Small intestine (tissue), 7 donors: Measurements from ENCODE around the gene PARD3. TPM values are rescaled to one million over a fixed set of nuclear protein-coding genes. Genes with fewer than 3 reads are reported as not detected.

Source experiments
- DNase-seq, 2 donors: peaks; one replicate each; pipeline versions ENCODE4 v3.0.0 to v3.0.0-alpha.2; 2013
- FAIRE-seq: peaks from 2 replicates; lab custom pipeline; 2012; peaks lifted over from hg19 to GRCh38; lab: Jason Lieb, UNC
- H3K27ac ChIP-seq, 3 donors: one replicate each; pipeline ENCODE4 v1.5.1; 2013; ENCODE audit warnings: low read length in 2 of 3, mild to moderate bottlenecking in 2 of 3, control low read depth in 1 of 3, inconsistent platforms in 1 of 3, low read depth in 1 of 3, moderate library complexity in 1 of 3
- H3K27me3 ChIP-seq, 3 donors: one replicate each; pipeline ENCODE4 v1.6.1; 2013; ENCODE audit warnings: low read length in 3 of 3, inconsistent platforms in 1 of 3; ENCODE audit not compliant: control insufficient read depth in 3 of 3, insufficient read depth in 3 of 3
- H3K36me3 ChIP-seq, 3 donors: one replicate each; pipeline ENCODE4 v1.6.1; 2013; ENCODE audit warnings: low read length in 3 of 3, inconsistent platforms in 1 of 3, low read depth in 1 of 3, mild to moderate bottlenecking in 1 of 3, moderate library complexity in 1 of 3; ENCODE audit not compliant: control insufficient read depth in 3 of 3, insufficient read depth in 2 of 3
- H3K4me1 ChIP-seq, 3 donors: one replicate each; pipeline ENCODE4 v1.6.1; 2013; ENCODE audit warnings: low read length in 2 of 3, inconsistent platforms in 1 of 3, low read depth in 1 of 3, mild to moderate bottlenecking in 1 of 3, moderate library complexity in 1 of 3; ENCODE audit not compliant: control insufficient read depth in 3 of 3, insufficient read depth in 2 of 3
- H3K4me3 ChIP-seq, 3 donors: one replicate each; pipeline ENCODE4 v1.5.1; 2013; ENCODE audit warnings: low read length in 3 of 3, control low read depth in 1 of 3, inconsistent platforms in 1 of 3, low read depth in 1 of 3, mild to moderate bottlenecking in 1 of 3, moderate library complexity in 1 of 3
- H3K9me3 ChIP-seq, 2 donors: one replicate each; pipeline ENCODE4 v1.6.1; 2013; ENCODE audit warnings: low read depth in 1 of 2, low read length in 1 of 2; ENCODE audit not compliant: control insufficient read depth in 2 of 2, insufficient read depth in 1 of 2
- WGBS, 3 donors: extraction: QIAGEN DNeasy Blood & Tissue Kit; methylation state at CpG; one replicate each; pipeline ENCODE4 v1.1.7; 2013; 5-methylcytosine and 5-hydroxymethylcytosine counted together
- polyA plus RNA-seq, 4 donors: library from polyadenylated mRNA; stranded (reverse) in 3 of 4; unstranded in 1 of 4; fragments of 200-250 nt in 3 of 4; fragments of 120-200 nt in 1 of 4; gene quantifications; one replicate each; pipeline versions ENCODE4 v1.2.1 to v1.2.3, GENCODE V29; 2013
- donor health status: healthy with polysubstance abuse.
- donor health status: control.
- donor health status: control.
- donor health status: Bipolar disorder and iron deficiency.
- donor health status: healthy.

Gene PARD3
- polyA plus RNA-seq, 4 donors: 14.3 to 24.3 (median 15.5) TPM

DNA sequence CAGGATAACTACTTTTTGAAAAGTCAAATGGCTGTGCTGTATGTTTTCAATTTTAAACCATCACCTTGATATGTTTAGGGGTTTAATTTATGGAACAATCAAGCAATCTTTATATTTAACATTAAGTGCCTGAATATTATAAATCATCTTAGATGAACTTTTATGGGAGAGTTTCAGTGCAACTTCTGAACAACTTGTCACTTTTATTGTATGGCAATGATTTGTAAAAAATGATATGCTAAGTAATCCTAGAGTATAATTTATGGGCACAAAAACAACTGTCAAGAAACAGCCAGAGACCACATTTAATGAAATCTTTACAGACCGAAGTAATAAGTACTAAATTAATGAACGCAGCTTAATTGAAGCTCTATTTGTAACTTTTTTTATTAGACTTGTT is 498.9 kb downstream of the PARD3 start:
- Histone ChIP-seq H3K27ac (no peak overlapping the region), H3K27me3 (no peaks in the 10 kb centered on the region), H3K9me3 (no peaks in the 10 kb centered on the region), H3K36me3 (peaks cover 0 to 3% (median 0%) of the 10 kb centered on the region in 3 donors), H3K4me1 (peaks cover 1 to 9% (median 8%) of the 10 kb centered on the region in 3 donors), H3K4me3 (no peak overlapping the region)
- FAIRE-seq: no peak
- no peak for DNase-seq
- WGBS, 3 donors: 91 to 94% (median 91%) methylated on average over 2 of the region's 2 CpGs

DNA sequence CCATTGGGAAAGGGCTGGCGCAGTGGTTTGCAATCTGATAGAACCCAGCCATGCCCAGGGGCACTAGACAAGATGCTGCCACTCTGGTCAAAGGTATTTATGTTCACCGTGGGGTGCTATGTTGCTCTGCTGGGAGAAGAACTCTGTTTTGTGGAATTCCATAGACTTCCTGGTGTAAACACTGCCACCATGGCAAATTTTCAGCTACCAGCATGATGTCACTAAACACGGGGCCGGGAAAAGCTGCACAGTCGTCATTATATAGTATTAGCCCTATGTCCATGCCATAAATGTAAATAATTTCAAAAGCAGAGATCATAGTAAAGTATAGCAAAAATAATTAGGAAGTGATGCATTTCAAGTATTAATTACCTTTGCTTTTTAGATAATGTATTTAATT is 500.6 kb downstream of the PARD3 start:
- peaks cover 0 to 3% (median 3%) of the 10 kb centered on the region in 3 donors for H3K4me1 ChIP-seq
- no peaks in the 10 kb centered on the region for H3K9me3 ChIP-seq
- peaks cover 0 to 3% (median 0%) of the 10 kb centered on the region in 3 donors for H3K36me3 ChIP-seq
- FAIRE-seq (no peak), DNase-seq (no peak)
- no peak overlapping the region for H3K4me3 ChIP-seq
- no peaks in the 10 kb centered on the region for H3K27me3 ChIP-seq
- 94 to 97% (median 96%) methylated on average over 5 of the region's 5 CpGs for WGBS, 3 donors
- no peak overlapping the region for H3K27ac ChIP-seq

DNA sequence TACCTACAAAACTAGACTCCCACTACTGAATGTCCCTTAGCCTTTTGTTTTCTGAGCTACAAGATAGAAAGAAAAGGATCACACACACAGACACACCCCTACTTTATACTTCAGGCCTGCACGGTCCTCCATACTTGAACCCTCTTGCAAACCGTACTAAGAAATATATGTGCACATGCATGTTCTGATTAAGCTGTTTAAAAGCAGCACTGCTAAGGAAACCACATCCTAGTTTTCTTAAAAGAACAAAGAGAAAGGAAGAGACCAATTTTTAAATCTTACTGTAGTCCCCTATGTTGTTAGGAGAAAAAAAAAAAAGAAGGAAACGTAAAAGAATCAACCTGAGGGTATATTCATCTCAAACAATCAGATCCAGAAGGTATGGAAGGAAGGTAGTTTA is 501.2 kb downstream of the PARD3 start:
- WGBS, 3 donors: 64 to 72% (median 68%) methylated on average over 3 of the region's 3 CpGs
- no peaks in the 10 kb centered on the region for H3K4me1 ChIP-seq
- no peaks in the 10 kb centered on the region for H3K9me3 ChIP-seq
- no peak overlapping the region for H3K4me3 ChIP-seq
- H3K27ac ChIP-seq: no peak overlapping the region
- FAIRE-seq: no peak
- no peak for DNase-seq
- H3K27me3 ChIP-seq: no peaks in the 10 kb centered on the region
- H3K36me3 ChIP-seq: peaks cover 0 to 6% (median 0%) of the 10 kb centered on the region in 3 donors

DNA sequence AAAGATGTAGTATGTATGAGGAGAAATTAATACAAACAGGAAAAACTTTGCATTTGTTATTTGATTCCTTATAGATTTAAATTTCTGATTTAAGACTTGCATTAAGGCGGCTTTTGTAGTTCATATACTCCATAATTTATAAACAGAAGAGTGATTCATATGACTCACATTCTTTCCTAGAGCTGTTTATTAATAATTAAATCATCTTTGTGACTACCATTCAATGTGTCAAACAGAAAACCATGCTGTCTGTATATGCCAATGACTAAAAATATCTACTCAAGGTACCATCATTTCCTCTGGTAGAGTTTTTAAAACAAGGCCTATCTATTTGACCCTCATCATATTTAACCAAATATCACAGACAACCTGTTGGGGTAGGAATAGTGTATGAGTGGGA is 501.7 kb downstream of the PARD3 start:
- Histone ChIP-seq H3K27me3 (no peaks in the 10 kb centered on the region), H3K4me3 (no peak overlapping the region), H3K27ac (no peak overlapping the region), H3K4me1 (no peaks in the 10 kb centered on the region), H3K9me3 (no peaks in the 10 kb centered on the region), H3K36me3 (peaks cover 0 to 7% (median 0%) of the 10 kb centered on the region in 3 donors)
- WGBS, 3 donors: 90 to 94% (median 91%) methylated on average over 1 of the region's 1 CpG
- DNase-seq (no peak), FAIRE-seq (no peak)

DNA sequence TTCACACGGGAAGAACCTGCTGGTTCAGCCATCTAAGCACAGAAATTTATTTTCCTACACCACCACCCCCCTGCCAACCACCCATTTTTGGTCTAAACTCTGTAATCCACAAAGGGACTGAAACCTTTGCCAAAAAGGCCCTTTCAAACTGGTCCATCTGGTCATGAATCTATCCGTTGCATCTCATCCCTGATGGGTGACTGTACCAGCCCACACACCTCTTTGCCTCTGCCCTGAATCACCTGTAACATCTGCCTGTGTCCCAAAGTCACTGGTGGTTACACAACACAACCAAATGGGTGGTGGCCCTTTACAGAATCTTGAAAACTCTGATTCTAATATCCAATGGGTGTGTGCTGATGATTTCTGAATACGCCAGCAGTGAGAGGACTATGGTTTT is 503.4 kb downstream of the PARD3 start:
- 91 to 94% (median 93%) methylated on average over 3 of the region's 3 CpGs for WGBS, 3 donors
- no peak overlapping the region for H3K4me3 ChIP-seq
- no peaks in the 10 kb centered on the region for H3K27me3 ChIP-seq
- no peaks in the 10 kb centered on the region for H3K9me3 ChIP-seq
- H3K4me1 ChIP-seq: no peaks in the 10 kb centered on the region
- peaks cover 0 to 16% (median 0%) of the 10 kb centered on the region in 3 donors for H3K36me3 ChIP-seq
- no peak overlapping the region for H3K27ac ChIP-seq
- FAIRE-seq (no peak), DNase-seq (no peak)

DNA sequence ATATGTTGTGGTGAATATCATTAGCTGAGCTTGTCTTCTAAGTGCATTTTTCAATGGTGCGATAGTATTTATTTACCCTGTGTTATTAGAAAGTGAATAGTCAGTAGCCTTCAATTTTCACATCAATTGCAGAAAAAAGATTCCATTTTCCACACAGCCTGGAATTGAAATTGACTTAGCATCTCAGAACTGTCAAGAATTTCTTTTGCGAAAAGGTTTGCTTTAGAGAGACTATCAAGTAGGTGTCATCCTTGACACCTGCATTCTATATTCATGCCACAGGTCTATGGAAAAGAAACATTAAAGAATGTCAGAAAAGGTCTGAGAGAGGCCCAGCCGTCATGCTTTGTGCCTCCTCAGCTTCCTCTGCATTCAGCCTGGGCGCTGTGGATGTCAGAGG is 504.9 kb downstream of the PARD3 start:
- no peak overlapping the region for H3K4me3 ChIP-seq
- H3K27ac ChIP-seq: no peak overlapping the region
- 91 to 98% (median 96%) methylated on average over 4 of the region's 4 CpGs for WGBS, 3 donors
- DNase-seq: no peak
- H3K9me3 ChIP-seq: no peaks in the 10 kb centered on the region
- peaks cover 0 to 18% (median 0%) of the 10 kb centered on the region in 3 donors for H3K36me3 ChIP-seq
- no peak for FAIRE-seq
- H3K27me3 ChIP-seq: no peaks in the 10 kb centered on the region
- no peaks in the 10 kb centered on the region for H3K4me1 ChIP-seq

DNA sequence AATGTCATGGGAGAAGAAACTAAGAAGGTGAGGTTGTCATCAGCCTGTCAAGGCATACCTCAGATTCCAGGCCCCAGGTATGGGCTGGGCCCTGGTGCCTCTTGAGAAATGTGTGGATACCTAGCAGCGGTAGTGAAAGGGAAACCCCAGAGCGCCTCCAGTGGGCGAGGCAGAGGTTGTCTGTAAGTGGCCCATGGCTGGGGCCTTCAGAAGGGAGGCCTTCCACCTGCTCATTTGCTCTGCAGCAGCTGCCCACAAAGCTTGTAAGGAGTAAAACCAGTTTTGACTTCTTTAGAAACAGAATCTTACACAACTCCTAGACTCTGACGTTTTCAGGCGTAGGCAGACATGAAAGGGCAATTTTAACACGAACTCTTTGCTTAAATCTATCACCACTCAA is 509.9 kb downstream of the PARD3 start:
- FAIRE-seq: no peak
- Histone ChIP-seq H3K27ac (no peak overlapping the region), H3K36me3 (peaks cover 0 to 15% (median 0%) of the 10 kb centered on the region in 3 donors), H3K4me3 (no peak overlapping the region), H3K9me3 (no peaks in the 10 kb centered on the region), H3K27me3 (no peaks in the 10 kb centered on the region), H3K4me1 (no peaks in the 10 kb centered on the region)
- peak; percentile 24 to 78 for DNase-seq
- WGBS, 3 donors: 68 to 76% (median 69%) methylated on average over 5 to 6 of the region's 6 CpGs

DNA sequence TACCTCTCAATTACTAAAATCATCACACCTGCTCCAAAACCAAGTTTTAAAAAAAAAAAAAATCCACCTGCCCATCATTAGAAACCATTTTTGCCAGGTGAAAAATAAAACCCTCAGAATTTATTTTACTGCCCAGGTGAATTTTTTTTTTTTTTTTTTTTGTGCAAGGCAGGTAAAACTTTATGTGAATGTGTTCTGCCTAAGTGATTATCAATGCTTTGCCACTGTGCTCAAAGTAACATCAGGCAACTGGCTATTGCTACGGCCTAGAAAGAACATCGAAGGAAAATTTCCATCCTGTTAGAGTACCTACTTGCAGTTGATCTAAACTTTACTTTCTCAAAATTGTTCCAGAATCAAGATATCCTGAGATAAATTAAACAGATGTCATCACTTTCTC is 512.1 kb downstream of the PARD3 start:
- Histone ChIP-seq H3K9me3 (no peaks in the 10 kb centered on the region), H3K27me3 (no peaks in the 10 kb centered on the region), H3K4me1 (peaks cover 0 to 9% (median 2%) of the 10 kb centered on the region in 3 donors), H3K27ac (no peak overlapping the region), H3K4me3 (no peak overlapping the region), H3K36me3 (peaks cover 0 to 8% (median 0%) of the 10 kb centered on the region in 3 donors)
- no peak for FAIRE-seq
- no peak for DNase-seq
- 95 to 100% (median 98%) methylated on average over 2 of the region's 2 CpGs for WGBS, 3 donors

DNA sequence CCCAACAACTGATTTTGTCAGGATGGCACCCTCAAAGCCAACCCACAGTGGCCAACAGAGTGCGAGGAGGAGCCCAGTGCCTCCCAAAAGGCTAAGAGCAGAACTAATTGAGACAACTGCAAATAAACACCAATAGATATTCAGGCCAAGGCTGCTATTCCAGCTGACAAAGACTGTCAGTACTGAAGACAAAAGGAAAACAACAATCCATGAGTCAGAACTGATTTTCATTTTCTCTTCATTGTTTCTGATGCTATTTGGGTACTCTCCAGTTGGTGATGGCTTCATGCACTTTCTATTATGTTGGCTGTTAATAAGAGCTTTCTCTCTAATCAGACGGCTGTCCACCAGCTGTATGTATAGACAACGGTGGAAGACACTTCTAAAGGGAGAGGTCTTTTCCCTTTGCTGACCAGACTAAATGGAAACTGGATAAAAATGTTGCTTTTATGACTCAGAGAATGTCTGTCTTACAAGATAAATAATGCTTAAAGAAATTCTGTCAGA is 515.9 kb downstream of the PARD3 start:
- Histone ChIP-seq H3K9me3 (no peaks in the 10 kb centered on the region), H3K36me3 (no peaks in the 10 kb centered on the region), H3K27me3 (no peaks in the 10 kb centered on the region), H3K4me3 (no peak overlapping the region), H3K4me1 (peaks cover 0 to 15% (median 2%) of the 10 kb centered on the region in 3 donors), H3K27ac (no peak overlapping the region)
- no peak for DNase-seq
- WGBS, 3 donors: 72 to 78% (median 77%) methylated on average over 3 of the region's 3 CpGs
- no peak for FAIRE-seq
